Measurements from ENCODE around the gene NFASC. TPM values are rescaled to one million over a fixed set of nuclear protein-coding genes. Genes with fewer than 3 reads are reported as not detected.

The NFASC gene
- polyA plus RNA-seq, 1 donor from 2014 or later = 0.50 TPM

DNA sequence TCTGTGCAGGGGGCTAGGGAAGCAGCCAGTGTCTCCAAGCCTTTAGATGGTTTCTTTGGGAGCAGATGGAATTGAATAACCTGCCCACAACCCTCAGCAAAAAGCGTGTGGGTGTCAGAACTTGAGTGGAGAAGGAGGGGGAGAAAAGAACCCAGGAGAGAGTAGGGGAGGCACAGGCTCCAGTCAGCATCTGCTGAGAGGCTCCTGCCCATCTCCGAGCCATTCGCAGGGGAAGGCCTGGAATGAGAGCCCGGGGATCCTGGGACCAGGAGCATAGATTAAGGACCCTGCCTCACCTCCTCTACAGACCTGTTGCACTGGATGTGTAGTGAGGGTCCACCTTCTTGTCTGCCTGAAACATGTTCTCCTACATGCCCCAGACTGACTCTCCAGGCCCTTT is 197.3 kb downstream of the NFASC start:
- H3K27ac Mint-ChIP-seq = no peak overlapping the region
- no peak overlapping the region for H3K4me3 Mint-ChIP-seq
- H3K27me3 Mint-ChIP-seq = peaks cover 2% of the 10 kb centered on the region
- H3K9me3 Mint-ChIP-seq = no peaks in the 10 kb centered on the region
- peaks cover 6% of the 10 kb centered on the region for H3K36me3 Mint-ChIP-seq
- H3K4me1 Mint-ChIP-seq = no peaks in the 10 kb centered on the region

DNA sequence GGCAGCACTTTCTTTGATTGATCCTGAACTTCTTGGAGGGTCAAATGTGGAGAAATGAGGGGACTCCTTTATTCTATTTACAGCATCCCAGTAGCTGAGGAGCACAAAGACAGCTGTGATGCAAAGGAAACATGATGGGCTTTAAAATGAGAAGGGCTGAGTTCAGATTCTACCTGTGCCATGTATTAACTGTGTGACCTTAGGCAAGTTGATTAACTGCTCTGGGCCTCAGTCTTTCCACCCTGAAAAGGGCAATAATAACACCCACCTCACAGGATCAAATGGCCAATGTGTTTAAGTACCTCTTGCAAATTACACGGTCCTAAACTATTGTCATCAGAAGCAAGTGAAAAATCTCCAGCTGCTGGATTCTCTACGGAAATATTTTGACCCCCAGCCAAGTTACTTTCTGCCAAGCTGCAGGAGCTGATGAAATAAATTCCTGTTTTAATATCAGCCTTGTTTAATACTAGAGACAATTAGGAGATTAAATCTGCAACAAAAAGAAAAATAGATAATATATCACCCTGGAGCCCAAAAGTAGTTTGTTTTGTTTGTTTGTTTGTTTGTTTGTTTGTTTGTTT is 197.9 kb downstream of the NFASC start:
- peaks cover 2% of the 10 kb centered on the region for H3K27me3 Mint-ChIP-seq
- no peaks in the 10 kb centered on the region for H3K9me3 Mint-ChIP-seq
- H3K4me3 Mint-ChIP-seq = no peak overlapping the region
- H3K36me3 Mint-ChIP-seq = peaks cover 6% of the 10 kb centered on the region
- no peak overlapping the region for H3K27ac Mint-ChIP-seq
- H3K4me1 Mint-ChIP-seq = no peaks in the 10 kb centered on the region

DNA sequence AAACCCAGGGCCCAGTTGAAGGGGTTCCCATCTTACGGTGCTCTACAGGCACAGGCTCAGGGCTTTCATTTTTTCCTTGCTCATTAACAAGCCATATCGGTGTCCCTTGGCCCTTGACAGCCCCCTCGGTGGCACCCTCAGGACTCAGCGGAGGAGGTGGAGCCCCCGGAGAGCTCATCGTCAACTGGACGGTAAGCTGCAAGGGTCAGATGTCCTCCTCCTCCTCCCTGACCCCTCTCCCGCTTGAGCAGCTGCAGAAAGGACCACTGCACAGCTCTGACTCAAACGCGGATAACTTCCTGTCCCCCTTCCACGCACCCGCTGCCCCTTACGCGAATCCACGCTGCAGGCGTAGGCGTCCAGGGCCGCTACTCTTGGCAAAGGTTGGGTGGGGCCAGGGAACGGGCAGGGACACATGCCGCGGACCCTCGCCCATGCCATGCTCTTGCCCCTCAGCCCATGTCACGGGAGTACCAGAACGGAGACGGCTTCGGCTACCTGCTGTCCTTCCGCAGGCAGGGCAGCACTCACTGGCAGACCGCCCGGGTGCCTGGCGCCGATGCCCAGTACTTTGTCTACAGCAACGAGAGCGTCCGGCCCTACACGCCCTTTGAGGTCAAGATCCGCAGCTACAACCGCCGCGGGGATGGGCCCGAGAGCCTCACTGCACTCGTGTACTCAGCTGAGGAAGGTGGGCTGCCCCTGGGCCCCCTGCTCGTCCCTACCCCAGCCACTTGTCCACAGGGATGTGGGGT is 198.9 kb downstream of the NFASC start:
- Mint-ChIP-seq H3K4me1 (no peaks in the 10 kb centered on the region), H3K36me3 (peaks cover 3% of the 10 kb centered on the region), H3K27ac (no peak overlapping the region), H3K27me3 (peaks cover 2% of the 10 kb centered on the region), H3K4me3 (no peak overlapping the region), H3K9me3 (no peaks in the 10 kb centered on the region)

DNA sequence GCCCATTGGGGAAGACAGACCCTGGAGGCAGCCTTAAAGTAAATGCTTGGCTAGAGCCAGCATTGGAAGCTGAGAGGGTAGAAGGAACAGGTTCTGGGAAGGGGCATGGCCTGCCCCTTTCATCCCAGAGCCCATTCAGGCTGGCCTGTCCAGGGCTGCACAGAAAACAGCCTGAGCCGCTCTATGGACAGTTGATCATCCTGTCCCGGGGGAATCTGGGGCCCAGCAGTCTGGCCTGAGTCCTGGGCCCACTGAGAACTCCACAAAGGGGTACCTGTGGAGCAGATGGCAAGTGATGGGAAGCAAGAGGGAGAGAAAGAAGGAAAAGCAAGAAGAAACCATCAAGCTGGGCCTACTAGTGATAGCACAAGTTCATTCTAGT is 200.4 kb downstream of the NFASC start:
- H3K36me3 Mint-ChIP-seq = peaks cover 3% of the 10 kb centered on the region
- H3K27ac Mint-ChIP-seq = no peak overlapping the region
- no peak overlapping the region for H3K4me3 Mint-ChIP-seq
- peaks cover 2% of the 10 kb centered on the region for H3K27me3 Mint-ChIP-seq
- no peaks in the 10 kb centered on the region for H3K9me3 Mint-ChIP-seq
- H3K4me1 Mint-ChIP-seq = no peaks in the 10 kb centered on the region

DNA sequence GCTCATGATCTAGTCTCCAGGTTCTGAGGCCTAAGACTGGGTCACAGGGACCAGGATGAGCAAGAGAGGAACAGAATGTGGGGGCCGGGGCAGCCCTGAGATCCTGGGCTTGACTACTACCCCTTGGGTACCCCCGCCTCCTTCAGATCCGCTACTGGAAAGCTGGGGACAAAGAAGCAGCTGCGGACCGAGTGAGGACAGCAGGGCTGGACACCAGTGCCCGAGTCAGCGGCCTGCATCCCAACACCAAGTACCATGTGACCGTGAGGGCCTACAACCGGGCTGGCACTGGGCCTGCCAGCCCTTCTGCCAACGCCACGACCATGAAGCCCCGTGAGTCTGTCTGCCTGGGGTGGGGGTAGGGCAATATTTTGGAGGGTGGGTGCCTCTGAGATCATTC is 201.1 kb downstream of the NFASC start:
- Mint-ChIP-seq H3K4me1 (no peaks in the 10 kb centered on the region), H3K9me3 (no peaks in the 10 kb centered on the region), H3K27me3 (no peaks in the 10 kb centered on the region), H3K36me3 (peaks cover 2% of the 10 kb centered on the region), H3K4me3 (no peak overlapping the region), H3K27ac (no peak overlapping the region)

DNA sequence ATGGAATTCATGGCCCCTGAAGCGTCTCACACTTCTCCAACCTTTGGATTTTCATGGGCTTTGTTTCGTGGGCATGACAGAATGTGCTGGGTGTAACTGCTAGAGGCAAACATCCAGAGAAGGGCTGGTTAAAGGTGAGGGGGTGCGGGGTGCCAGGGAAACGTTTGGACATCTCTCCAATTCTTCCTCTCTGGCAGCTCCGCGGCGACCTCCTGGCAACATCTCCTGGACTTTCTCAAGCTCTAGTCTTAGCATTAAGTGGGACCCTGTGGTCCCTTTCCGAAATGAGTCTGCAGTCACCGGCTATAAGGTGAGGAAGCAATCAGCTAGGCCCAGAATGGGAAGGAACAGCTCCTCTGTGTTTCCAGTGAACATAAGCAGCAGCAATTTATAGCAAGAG is 201.6 kb downstream of the NFASC start:
- Mint-ChIP-seq H3K4me3 (no peak overlapping the region), H3K4me1 (no peaks in the 10 kb centered on the region), H3K27ac (no peak overlapping the region), H3K36me3 (peaks cover 2% of the 10 kb centered on the region), H3K27me3 (no peaks in the 10 kb centered on the region), H3K9me3 (no peaks in the 10 kb centered on the region)

Other genes with a start within 250 kb of the NFASC start
- not detected for gene LRRN2, start 185.1 kb upstream of the NFASC start, polyA plus RNA-seq
- gene CNTN2, start 172.3 kb downstream of the NFASC start, polyA plus RNA-seq = not detected
- 0.83 TPM for gene TMEM81, start 213.6 kb downstream of the NFASC start, polyA plus RNA-seq